Measurements from ENCODE around the gene UBL7. TPM values are rescaled to one million over a fixed set of nuclear protein-coding genes. Genes with fewer than 3 reads are reported as not detected.

The UBL7 gene
- total and polyA plus RNA-seq, 2 donors (not counting 1 experiment from before 2014, with no cell fraction given) = 44.4 to 73.9 TPM

DNA sequence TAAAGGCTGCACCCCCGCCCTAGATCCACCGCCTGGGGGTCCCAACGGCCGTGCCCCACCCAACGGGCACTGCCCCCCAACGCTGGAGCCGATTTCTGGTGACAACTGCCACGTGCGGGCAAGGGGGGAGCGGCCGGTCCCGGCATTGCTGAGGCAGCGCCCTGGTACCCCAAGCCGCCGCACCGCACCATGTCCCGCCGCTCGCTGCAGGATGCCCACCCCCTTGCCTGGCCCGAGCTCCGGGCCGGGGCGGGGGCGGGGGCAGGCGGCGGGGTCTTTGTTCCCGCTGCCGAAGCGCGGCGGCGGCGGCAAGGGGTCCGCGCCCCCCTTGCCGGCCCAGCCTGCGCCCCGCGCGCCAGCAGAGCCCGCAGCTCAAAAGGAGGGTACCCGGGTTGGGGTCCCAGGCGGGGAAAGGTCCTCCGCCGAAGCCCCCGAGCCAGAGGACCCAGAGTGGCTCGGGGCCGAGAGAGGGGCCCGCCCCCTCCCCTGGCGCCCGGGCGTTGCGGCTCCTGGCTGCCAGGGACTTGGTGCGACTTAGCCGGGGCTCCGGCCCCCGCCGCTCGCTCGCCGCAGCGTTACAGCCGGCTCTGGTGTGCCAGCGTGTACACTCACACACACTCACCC, 27.9 kb downstream of the UBL7 start:
- Histone ChIP-seq H4K20me1 (ENCODE audit: control insufficient read depth, insufficient read depth, low read length, poor library complexity, severe bottlenecking) (peaks cover 47% of the 10 kb centered on the region), H3K79me2 (ENCODE audit: control insufficient read depth, insufficient read depth, low read length) (peaks cover 57% of the 10 kb centered on the region), H3K4me3 (ENCODE audit: control extremely low read depth in 1 of 5, extremely low read depth in 1 of 5, insufficient read depth in 1 of 5, low read depth in 2 of 5, low read length in 4 of 5) (peak overlapping the region; percentile 60 to 89 (median 82)), H3K4me1 (ENCODE audit: control insufficient read depth in 2 of 2, insufficient read depth in 2 of 2, low read length in 2 of 2) (peaks cover 59 to 71% of the 10 kb centered on the region in 2 donors), H3K27me3 (replicated peaks in 1 of 4; ENCODE audit: control extremely low read depth in 1 of 4, control insufficient read depth in 3 of 4, insufficient read depth in 4 of 4, low read length in 3 of 4) (no peaks in the 10 kb centered on the region), H3K36me3 (replicated peaks in 1 of 2; ENCODE audit: control extremely low read depth in 1 of 2, control insufficient read depth in 1 of 2, extremely low read depth in 1 of 2, insufficient read depth in 2 of 2, low read length in 1 of 2) (peaks cover 0 to 1% of the 10 kb centered on the region in 2 experiments), H3K27ac (ENCODE audit: low read length in 2 of 2) (peak overlapping the region; percentile 34 to 88), H3K9me3 (ENCODE audit: control extremely low read depth in 1 of 3, control insufficient read depth in 2 of 3, insufficient read depth in 1 of 3, low read length in 2 of 3) (no peaks in the 10 kb centered on the region), H2AFZ (ENCODE audit: insufficient read depth, low read depth, low read length, poor library complexity, severe bottlenecking) (peak overlapping the region; percentile 62), H3K4me2 (replicated peaks; ENCODE audit: low read depth, low read length, poor library complexity, severe bottlenecking) (peak overlapping the region; percentile 91), H3K9ac (ENCODE audit: low read length) (peak overlapping the region; percentile 86)
- Mint-ChIP-seq H3K27ac (peak overlapping the region; percentile 91), H3K4me3 (peak overlapping the region; percentile 96), H3K9me3 (ENCODE audit: insufficient read depth) (no peaks in the 10 kb centered on the region), H3K4me1 (peaks cover 74% of the 10 kb centered on the region), H3K27me3 (no peaks in the 10 kb centered on the region)
- DNase-seq (peak; percentile 40), ATAC-seq (ENCODE audit: low read depth) (no peak)
- ChIA-PET CTCF (interaction anchor here (7.9 to 26.1 kb wide), 2 partner anchors 7 to 53 kb away, joined by 66 to 855 read pairs; no protein-coding TSS in a partner anchor), POLR2A (interaction anchor here (0.8 to 4.7 kb wide), 4 partner anchors 30 to 55 kb away, joined by 3 to 35 read pairs (median 18); no protein-coding TSS in a partner anchor)
- under 1% methylated on average over 64 of the region's 64 CpGs for WGBS (ENCODE audit: insufficient coverage)
- TF ChIP-seq, protein P1, sequence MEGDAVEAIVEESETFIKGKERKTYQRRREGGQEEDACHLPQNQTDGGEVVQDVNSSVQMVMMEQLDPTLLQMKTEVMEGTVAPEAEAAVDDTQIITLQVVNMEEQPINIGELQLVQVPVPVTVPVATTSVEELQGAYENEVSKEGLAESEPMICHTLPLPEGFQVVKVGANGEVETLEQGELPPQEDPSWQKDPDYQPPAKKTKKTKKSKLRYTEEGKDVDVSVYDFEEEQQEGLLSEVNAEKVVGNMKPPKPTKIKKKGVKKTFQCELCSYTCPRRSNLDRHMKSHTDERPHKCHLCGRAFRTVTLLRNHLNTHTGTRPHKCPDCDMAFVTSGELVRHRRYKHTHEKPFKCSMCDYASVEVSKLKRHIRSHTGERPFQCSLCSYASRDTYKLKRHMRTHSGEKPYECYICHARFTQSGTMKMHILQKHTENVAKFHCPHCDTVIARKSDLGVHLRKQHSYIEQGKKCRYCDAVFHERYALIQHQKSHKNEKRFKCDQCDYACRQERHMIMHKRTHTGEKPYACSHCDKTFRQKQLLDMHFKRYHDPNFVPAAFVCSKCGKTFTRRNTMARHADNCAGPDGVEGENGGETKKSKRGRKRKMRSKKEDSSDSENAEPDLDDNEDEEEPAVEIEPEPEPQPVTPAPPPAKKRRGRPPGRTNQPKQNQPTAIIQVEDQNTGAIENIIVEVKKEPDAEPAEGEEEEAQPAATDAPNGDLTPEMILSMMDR (IDR thresholded peaks at IDR 0.05) = no peak
- TF ChIP-seq EZH2 (IDR thresholded peaks at IDR 0.05; ENCODE audit: borderline replicate concordance, insufficient read depth, low read depth, low read length, poor library complexity, severe bottlenecking) = no peak
- intact Hi-C loops (cut with micrococcal nuclease) = loop anchor here (1.0 to 10.0 kb wide), 2 partner anchors 30 to 352 kb away; partner anchors contain the start of gene CSK

Measured in B cell (primary cell).